ENCODE results near the gene SAMD10.

SAMD10 gene

GRCh38 chr20:63956664-63957003 lies 22.8 kb downstream of the SAMD10 start:
- no peak for DNase-seq (ENCODE audit: low read depth)

GRCh38 chr20:63955827-63956663 lies 23.4 kb downstream of the SAMD10 start, which contains the start of gene UCKL1:
TSS of gene UCKL1 (minus strand) at chr20:63956416. CDS start at chr20:63956372, 44 bp downstream.
- peak; percentile 66 for DNase-seq (ENCODE audit: low read depth)

- no peak for DNase-seq (ENCODE audit: low read depth)
Measured at GRCh38 chr20:63955281-63955826, 24.1 kb downstream of the SAMD10 start.

GRCh38 chr20:63953764-63954429 lies 25.5 kb downstream of the SAMD10 start:
- no peak for DNase-seq (ENCODE audit: low read depth)

GRCh38 chr20:63952769-63953168 lies 26.7 kb downstream of the SAMD10 start:
- DNase-seq (ENCODE audit: low read depth), result no peak

GRCh38 chr20:63952210-63952535 lies 27.3 kb downstream of the SAMD10 start:
- no peak for DNase-seq (ENCODE audit: low read depth)

GRCh38 chr20:63951398-63952209 lies 27.8 kb downstream of the SAMD10 start:
- DNase-seq (ENCODE audit: low read depth), result no peak

GRCh38 chr20:63950701-63951397 lies 28.6 kb downstream of the SAMD10 start:
- DNase-seq (ENCODE audit: low read depth), result no peak

- DNase-seq (ENCODE audit: low read depth), result no peak
Measured at GRCh38 chr20:63947638-63948456, 31.6 kb downstream of the SAMD10 start.

- DNase-seq (ENCODE audit: low read depth), result no peak
Measured at GRCh38 chr20:63946986-63947637, 32.3 kb downstream of the SAMD10 start.

GRCh38 chr20:63945921-63946920 lies 33.2 kb downstream of the SAMD10 start:
- DNase-seq (ENCODE audit: low read depth), result no peak

GRCh38 chr20:63945031-63945658 lies 34.3 kb downstream of the SAMD10 start:
- DNase-seq (ENCODE audit: low read depth), result no peak

- DNase-seq (ENCODE audit: low read depth), result no peak
Measured at GRCh38 chr20:63944078-63944941, 35.1 kb downstream of the SAMD10 start.

GRCh38 chr20:63943808-63944077 lies 35.7 kb downstream of the SAMD10 start:
- DNase-seq (ENCODE audit: low read depth), result no peak

- DNase-seq (ENCODE audit: low read depth), result no peak
Measured at GRCh38 chr20:63942969-63943807, 36.3 kb downstream of the SAMD10 start.

GRCh38 chr20:63942250-63942951 lies 37.0 kb downstream of the SAMD10 start:
- DNase-seq (ENCODE audit: low read depth), result no peak
